H1 (cell line): ENCODE measurements around the gene FBN1. TPM values are rescaled to one million over a fixed set of nuclear protein-coding genes. Genes with fewer than 3 reads are reported as not detected.

ENCODE experiments used
- CTCF ChIA-PET: fragments of 300-600 bp; sonication (Branson Sonifier 250); formaldehyde crosslinking; loops from one replicate; lab custom pipeline; 2021; ENCODE audit not compliant: partially characterized antibody; lab: Charles Lee
- POLR2A ChIA-PET: fragments of 300-600 bp; sonication (Branson Sonifier 250); formaldehyde crosslinking; loops from one replicate; lab custom pipeline; 2021; ENCODE audit warnings: inconsistent platforms; ENCODE audit not compliant: partially characterized antibody; lab: Charles Lee
- DNase-seq, 2 experiments: peaks; one replicate each; pipeline versions ENCODE4 v3.0.0 to v3.0.0-alpha.2; 2010 to 2022; ENCODE audit warnings: low spot score in 2 of 2, low read depth in 1 of 2, mixed read lengths in 1 of 2
- FAIRE-seq: peaks from 2 replicates; lab custom pipeline; 2011; peaks lifted over from hg19 to GRCh38; lab: Jason Lieb, UNC
- H2AFZ ChIP-seq: 2 replicates; pipeline ENCODE4 v1.8.1; 2012; ENCODE audit warnings: low read length, inconsistent platforms
- H2AK5ac ChIP-seq: 2 replicates; pipeline ENCODE4 v1.6.1; 2013; ENCODE audit warnings: low read depth, low read length
- H2BK120ac ChIP-seq: replicated peaks from 2 replicates; pipeline ENCODE3; 2013; ENCODE audit warnings: low read depth, low read length, inconsistent platforms
- H2BK12ac ChIP-seq: 2 replicates; pipeline ENCODE4 v1.6.1; 2013; ENCODE audit warnings: low read depth, low read length
- H2BK15ac ChIP-seq: 2 replicates; pipeline ENCODE4 v1.6.1; 2013; ENCODE audit warnings: low read length
- H2BK20ac ChIP-seq: 2 replicates; pipeline ENCODE4 v1.6.1; 2013; ENCODE audit warnings: low read length
- H2BK5ac ChIP-seq: 2 replicates; pipeline ENCODE4 v1.6.1; 2013; ENCODE audit warnings: low read depth, low read length
- H3K14ac ChIP-seq: 2 replicates; pipeline ENCODE4 v1.6.1; 2013; ENCODE audit warnings: inconsistent platforms; ENCODE audit not compliant: insufficient read length
- H3K18ac ChIP-seq: 2 replicates; pipeline ENCODE4 v1.6.1; 2013; ENCODE audit warnings: low read length; ENCODE audit errors: extremely low read depth
- H3K23ac ChIP-seq: 2 replicates; pipeline ENCODE4 v1.6.1; 2013; ENCODE audit warnings: inconsistent platforms; ENCODE audit not compliant: insufficient read length
- H3K23me2 ChIP-seq: 2 replicates; pipeline ENCODE4 v1.6.1; 2013; ENCODE audit warnings: low read depth, low read length
- H3K27ac ChIP-seq: 2 replicates; pipeline ENCODE4 v1.6.1; 2011; ENCODE audit warnings: low read depth, low read length, inconsistent platforms
- H3K27me3 ChIP-seq, 4 experiments: replicated peaks in 1 of 4; 1 replicate in 1 of 4; 2 replicates in 3 of 4; pipeline versions ENCODE4 v1.6.1 to v1.8.1; 2011 to 2013; ENCODE audit warnings: low read length in 3 of 4, mild to moderate bottlenecking in 3 of 4, inconsistent platforms in 2 of 4, mixed read lengths in 2 of 4, moderate library complexity in 1 of 4; ENCODE audit not compliant: control insufficient read depth in 3 of 4, insufficient read depth in 3 of 4; ENCODE audit errors: extremely low read depth in 1 of 4
- H3K36me3 ChIP-seq, 4 experiments: 2 replicates each; pipeline versions ENCODE4 v1.6.1 to v1.8.1; 2011 to 2013; ENCODE audit warnings: mild to moderate bottlenecking in 4 of 4, low read length in 3 of 4, moderate library complexity in 2 of 4, control low read depth in 1 of 4, inconsistent platforms in 1 of 4; ENCODE audit not compliant: insufficient read depth in 4 of 4, control insufficient read depth in 2 of 4
- H3K4ac ChIP-seq: replicated peaks from 2 replicates; pipeline ENCODE3; 2013; ENCODE audit warnings: low read length, low read depth, mixed read lengths, inconsistent platforms; ENCODE audit not compliant: insufficient read length
- H3K4me1 ChIP-seq, 4 experiments: replicated peaks in 1 of 4; 1 replicate in 1 of 4; 2 replicates in 3 of 4; pipeline versions ENCODE4 v1.6.1 to v1.8.1; 2011 to 2013; ENCODE audit warnings: low read length in 3 of 4, inconsistent platforms in 2 of 4, mixed read lengths in 1 of 4; ENCODE audit not compliant: insufficient read depth in 4 of 4, control insufficient read depth in 3 of 4
- H3K4me2 ChIP-seq, 2 experiments: 2 replicates each; pipeline versions ENCODE4 v1.6.1 to v1.8.1; 2011 to 2013; ENCODE audit warnings: low read depth in 2 of 2, low read length in 2 of 2, control low read depth in 1 of 2, inconsistent platforms in 1 of 2, mild to moderate bottlenecking in 1 of 2; ENCODE audit not compliant: insufficient read depth in 1 of 2
- H3K4me3 ChIP-seq, 4 experiments: fragments of 200-600, 300-600 bp in 1 of 4; sonication (generic), shearing (Covaris generic), sonication (Bioruptor Twin) in 1 of 4; 2 replicates each; pipeline versions ENCODE4 v1.5.1 to v1.8.1; 2011 to 2016; ENCODE audit warnings: low read length in 4 of 4, low read depth in 3 of 4, control low read depth in 2 of 4, inconsistent platforms in 2 of 4, mild to moderate bottlenecking in 2 of 4, mixed read lengths in 1 of 4, moderate library complexity in 1 of 4; ENCODE audit not compliant: insufficient read depth in 2 of 4; ENCODE audit errors: extremely low read depth in 1 of 4
- H3K56ac ChIP-seq: replicated peaks from 2 replicates; pipeline ENCODE3; 2013; ENCODE audit warnings: low read depth, mild to moderate bottlenecking, mixed read lengths, low read length, inconsistent platforms; ENCODE audit not compliant: insufficient read length
- H3K79me1 ChIP-seq: 2 replicates; pipeline ENCODE4 v1.6.1; 2013; ENCODE audit warnings: low read depth, low read length, control low read depth
- H3K79me2 ChIP-seq, 2 experiments: 2 replicates each; pipeline versions ENCODE4 v1.6.1 to v1.8.1; 2012 to 2013; ENCODE audit warnings: low read length in 2 of 2, mild to moderate bottlenecking in 2 of 2, inconsistent platforms in 1 of 2; ENCODE audit not compliant: insufficient read depth in 2 of 2, control insufficient read depth in 1 of 2
- H3K9ac ChIP-seq, 4 experiments: replicated peaks in 1 of 4; 1 replicate in 1 of 4; 2 replicates in 3 of 4; pipeline versions ENCODE4 v1.6.1 to v1.8.1; 2011 to 2013; ENCODE audit warnings: low read depth in 3 of 4, low read length in 3 of 4, control low read depth in 2 of 4, mild to moderate bottlenecking in 2 of 4, moderate library complexity in 2 of 4, inconsistent platforms in 1 of 4; ENCODE audit errors: extremely low read depth in 1 of 4
- H3K9me3 ChIP-seq, 2 experiments: 2 replicates each; pipeline versions ENCODE4 v1.6.1 to v1.8.1; 2012 to 2013; ENCODE audit warnings: mild to moderate bottlenecking in 2 of 2, moderate library complexity in 2 of 2, control low read depth in 1 of 2, inconsistent platforms in 1 of 2, low read depth in 1 of 2, low read length in 1 of 2, mixed read lengths in 1 of 2; ENCODE audit not compliant: insufficient read depth in 2 of 2
- H4K20me1 ChIP-seq, 2 experiments: replicated peaks in 1 of 2; 2 replicates each; pipeline versions ENCODE3 to v1.8.1; 2011 to 2013; ENCODE audit warnings: inconsistent platforms in 2 of 2, low read length in 2 of 2, mild to moderate bottlenecking in 1 of 2; ENCODE audit not compliant: insufficient read depth in 2 of 2, control insufficient read depth in 1 of 2
- H4K5ac ChIP-seq: 2 replicates; pipeline ENCODE4 v1.6.1; 2013; ENCODE audit warnings: low read length, low read depth, mixed read lengths, inconsistent platforms; ENCODE audit not compliant: insufficient read length
- H4K8ac ChIP-seq: 2 replicates; pipeline ENCODE4 v1.8.0; 2013; ENCODE audit warnings: mild to moderate bottlenecking, moderate library complexity, low read length, inconsistent platforms; ENCODE audit not compliant: insufficient read depth; ENCODE audit errors: extremely low read depth
- H4K91ac ChIP-seq: replicated peaks from 2 replicates; pipeline ENCODE3; 2013; ENCODE audit warnings: low read length, mixed read lengths, inconsistent platforms; ENCODE audit not compliant: insufficient read length
- RNF2 ChIP-seq: fragments of 200-900, 300-1000 bp; sonication (generic); IDR thresholded peaks from 2 replicates; pipeline ENCODE4 v1.7.1; 2016; ENCODE audit warnings: borderline replicate concordance, low read depth, mild to moderate bottlenecking, antibody characterized with exemption, low read length; ENCODE audit not compliant: poor library complexity, severe bottlenecking; ENCODE audit errors: missing control alignments
- WGBS, 2 experiments: shearing (Covaris generic) in 1 of 2; methylation state at CpG; one replicate each; pipeline versions ENCODE4 v1.1.6 to v1.1.7; 2013 to 2015; ENCODE audit warnings: low lambda C conversion rate in 2 of 2, mixed read lengths in 2 of 2, inconsistent platforms in 1 of 2, low coverage in 1 of 2, missing lambda C conversion rate in 1 of 2; ENCODE audit not compliant: insufficient replicate concordance in 2 of 2, insufficient coverage in 1 of 2, insufficient read length in 1 of 2; ENCODE audit errors: extremely low coverage in 1 of 2, missing lambda C conversion rate in 1 of 2; 5-methylcytosine and 5-hydroxymethylcytosine counted together
- polyA plus RNA-seq, 7 experiments: library from polyadenylated mRNA; depleted of rRNA in 3 of 7; stranded (reverse) in 5 of 7; unstranded in 2 of 7; fragments of >200 nt in 5 of 7; fragments of 200-250 nt in 2 of 7; gene quantifications; 1 replicate in 5 of 7; 2 replicates in 1 of 7; 4 replicates in 1 of 7; pipeline versions ENCODE4 v1.2.1 to v1.2.3, GENCODE V29; 2011 to 2013; ENCODE audit warnings: missing spikeins in 2 of 7, mixed read lengths in 2 of 7
- total RNA-seq: library from RNA; stranded (reverse); fragmentation: NEBNext Ultra II Directional; extraction: Animal tissue kit (Norgen Biotek cat#: 25700); gene quantifications from 2 replicates; pipeline ENCODE4 v1.2.1, GENCODE V29; 2021

Gene FBN1
- total and polyA plus RNA-seq, 2 of the 8 experiments (the other 6 are each of a cell fraction or from before 2014, with no cell fraction given): 3.0 to 4.0 TPM

DNA sequence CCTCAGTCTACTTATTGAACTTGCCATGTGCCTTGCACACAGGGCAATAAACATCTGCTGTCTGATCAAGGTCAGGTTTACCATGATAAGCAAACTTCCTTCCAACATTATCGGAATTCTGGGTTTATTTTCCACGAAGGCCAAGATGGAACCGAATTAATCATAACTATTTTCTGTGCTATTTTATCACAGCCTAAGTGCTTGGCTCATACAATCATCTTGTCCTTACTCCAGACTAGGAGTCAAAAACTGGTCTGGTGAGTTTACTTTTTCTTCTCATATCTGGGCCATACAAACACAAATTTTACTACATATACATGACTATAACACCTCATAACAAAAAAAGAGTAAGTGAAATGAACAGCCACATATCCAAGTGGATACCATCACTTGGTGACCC is 2.3 kb downstream of the FBN1 start:
- H3K27ac ChIP-seq: no peak overlapping the region
- no peak overlapping the region; a peak in 1 of 4 replicates for H3K4me2 ChIP-seq
- DNase-seq: no peak
- no peaks in the 10 kb centered on the region for H3K36me3 ChIP-seq
- no peak overlapping the region for H3K23ac ChIP-seq
- peaks cover 1 to 15% (median 2%) of the 10 kb centered on the region in 4 experiments; a peak in 5 of 7 replicates for H3K4me1 ChIP-seq
- no peak overlapping the region for H2BK5ac ChIP-seq
- H4K20me1 ChIP-seq: peaks cover 0 to 2% of the 10 kb centered on the region in 2 experiments
- no peaks in the 10 kb centered on the region for H3K79me2 ChIP-seq
- H3K4me3 ChIP-seq: no peak overlapping the region
- H3K79me1 ChIP-seq: no peaks in the 10 kb centered on the region
- H3K27me3 ChIP-seq: peaks cover 0 to 34% (median 28%) of the 10 kb centered on the region in 4 experiments; a peak in 6 of 7 replicates
- no peak overlapping the region for H2BK120ac ChIP-seq
- H3K23me2 ChIP-seq: peaks cover 19% of the 10 kb centered on the region; the same call in 1 of the 2 replicates
- H3K56ac ChIP-seq: no peak overlapping the region
- WGBS, 2 experiments: 72% methylated on average over 3 of the region's 3 CpGs; no CpG with 5 or more reads in 1 of the 2 experiments
- H3K4ac ChIP-seq: no peak overlapping the region
- H2AK5ac ChIP-seq: no peak overlapping the region
- no peak overlapping the region for H3K14ac ChIP-seq
- H2BK12ac ChIP-seq: no peak overlapping the region
- H2AFZ ChIP-seq: no peak overlapping the region
- no peaks in the 10 kb centered on the region for H3K9me3 ChIP-seq
- FAIRE-seq: no peak
- ChIA-PET CTCF (interaction anchor here (0.9 kb wide), 1 partner anchor 14 kb away, joined by 3 read pairs; no protein-coding TSS in a partner anchor), POLR2A (no interaction called here)
- no peak overlapping the region for H3K9ac ChIP-seq
- no peak overlapping the region for H2BK15ac ChIP-seq
- H2BK20ac ChIP-seq: no peak overlapping the region
- H4K5ac ChIP-seq: no peak overlapping the region
- H3K18ac ChIP-seq: no peak overlapping the region
- no peak overlapping the region for H4K8ac ChIP-seq
- H4K91ac ChIP-seq: no peak overlapping the region
- TF ChIP-seq RNF2: no peak
